Measurements from ENCODE around the gene PKDCC.
A peak's percentile ranks its signal among the peaks of the same experiment; 100 is the strongest.

Gene PKDCC

DNA sequence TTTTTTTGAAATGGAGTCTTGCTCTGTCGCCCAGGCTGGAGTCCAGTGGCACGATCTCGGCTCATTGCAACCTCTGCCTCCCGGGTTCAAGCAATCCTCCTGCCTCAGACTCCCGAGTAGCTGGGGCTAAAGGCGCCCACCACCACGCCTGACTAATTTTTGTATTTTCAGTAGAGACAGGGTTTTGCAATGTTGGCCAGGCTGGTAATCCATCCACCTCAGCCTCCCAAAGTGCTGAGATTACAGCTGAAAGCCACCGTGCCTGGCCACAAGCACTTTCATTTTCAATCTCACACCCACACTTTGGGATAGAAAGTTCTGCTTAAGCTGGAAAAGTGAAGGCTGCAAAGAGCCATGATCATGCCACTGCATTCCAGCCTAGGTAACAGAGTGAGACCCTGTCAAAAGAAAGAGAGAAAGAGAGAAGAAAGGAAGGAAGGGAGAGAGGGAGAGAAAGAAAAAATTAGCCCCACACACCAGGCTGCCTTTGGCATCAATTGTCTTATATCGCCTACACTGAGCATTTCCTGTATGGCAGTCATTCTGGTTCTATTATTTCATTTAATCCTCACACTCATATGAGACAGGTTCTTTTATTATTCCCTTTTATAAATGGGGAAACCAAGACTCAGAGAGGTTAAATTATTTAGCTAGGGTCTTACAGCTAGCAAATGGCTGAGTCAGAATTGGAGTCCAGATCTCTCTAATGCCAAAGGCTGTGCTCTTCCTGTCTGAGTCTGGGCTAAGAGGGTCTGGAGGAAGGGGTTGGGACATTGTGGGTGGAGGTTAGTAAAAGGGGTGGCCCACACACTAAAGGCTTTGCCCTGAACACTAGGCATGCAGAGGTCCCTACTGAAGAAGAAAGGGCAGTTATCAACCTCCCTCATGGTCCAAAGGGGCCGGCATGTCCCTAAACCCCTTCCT is 37.9 kb upstream of the PKDCC start:
- TF ChIP-seq SPI1 (IDR thresholded peaks at IDR 0.05; ENCODE audit: low read depth, low read length) (no peak), POLR2AphosphoS5 (IDR thresholded peaks at IDR 0.05; ENCODE audit: low read depth, low read length) (no peak), POLR2A (IDR thresholded peaks at IDR 0.05; ENCODE audit: low read depth, low read length) (no peak), POU2F2 (IDR thresholded peaks at IDR 0.05; ENCODE audit: low read depth, low read length) (no peak), TAF1 (IDR thresholded peaks at IDR 0.05; ENCODE audit: low read depth, low read length) (no peak), PAX5 (IDR thresholded peaks at IDR 0.05; ENCODE audit: insufficient read depth, low read length, severe bottlenecking) (no peak)
- FAIRE-seq (no peak), DNase-seq (ENCODE audit: insufficient read length, low spot score) (no peak)

DNA sequence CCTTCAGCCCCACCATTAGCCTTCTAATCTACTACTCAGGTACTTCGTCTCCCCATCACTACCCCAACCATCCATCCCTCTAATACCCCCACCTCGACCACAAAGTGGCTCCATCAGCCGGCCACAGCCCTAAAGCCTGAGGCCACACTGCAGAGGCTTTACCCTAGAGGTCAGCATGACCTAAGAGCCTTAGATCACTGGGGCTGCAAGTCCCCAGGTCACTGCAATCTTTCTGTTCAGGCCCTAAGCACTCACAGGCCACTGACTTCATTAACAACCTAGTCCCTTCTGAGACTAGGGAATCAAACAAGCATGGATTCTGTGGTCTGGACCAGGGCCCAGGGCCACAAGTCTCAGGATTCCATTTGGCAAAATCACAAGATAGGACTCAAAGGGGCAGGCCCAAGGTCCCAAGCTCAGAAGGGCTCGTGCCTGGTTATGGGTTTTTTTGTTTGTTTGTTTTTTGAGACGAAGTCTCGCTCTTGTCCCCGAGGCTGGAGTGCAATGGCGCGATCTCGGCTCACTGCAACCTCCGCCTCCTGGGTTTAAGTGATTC is 37.0 kb upstream of the PKDCC start:
- DNase-seq (ENCODE audit: insufficient read length, low spot score) (no peak), FAIRE-seq (no peak)
- TF ChIP-seq PAX5 (IDR thresholded peaks at IDR 0.05; ENCODE audit: insufficient read depth, low read length, severe bottlenecking) (no peak), POLR2A (IDR thresholded peaks at IDR 0.05; ENCODE audit: low read depth, low read length) (no peak), TAF1 (IDR thresholded peaks at IDR 0.05; ENCODE audit: low read depth, low read length) (no peak)

DNA sequence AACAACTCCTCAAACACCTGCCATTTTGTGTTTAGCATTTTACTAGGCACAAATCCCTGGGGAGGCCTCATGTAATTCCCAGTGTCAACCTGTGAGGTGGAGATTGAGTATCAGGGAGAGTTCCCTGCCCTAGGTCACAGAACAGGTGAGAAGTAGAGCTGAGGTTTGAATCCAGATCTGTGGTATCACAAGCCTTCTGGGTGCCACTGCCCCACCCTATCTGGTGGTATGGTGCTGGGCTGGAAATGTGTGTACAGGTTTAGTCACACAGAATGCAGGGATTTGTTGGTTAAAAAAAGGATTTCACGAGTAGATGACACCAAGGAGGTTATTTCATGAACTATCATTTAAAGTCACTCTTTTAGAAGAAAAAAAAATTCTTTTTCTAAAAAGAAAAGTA is 35.7 kb upstream of the PKDCC start:
- FAIRE-seq (no peak), DNase-seq (ENCODE audit: insufficient read length, low spot score) (no peak)
- no peak for TF ChIP-seq TAF1 (IDR thresholded peaks at IDR 0.05; ENCODE audit: low read depth, low read length)
- no peak for TF ChIP-seq POLR2AphosphoS5 (IDR thresholded peaks at IDR 0.05; ENCODE audit: low read depth, low read length)
- no peak for TF ChIP-seq PAX5 (IDR thresholded peaks at IDR 0.05; ENCODE audit: insufficient read depth, low read length, severe bottlenecking)
- TF ChIP-seq POLR2A (IDR thresholded peaks at IDR 0.05; ENCODE audit: low read depth, low read length): no peak
- TF ChIP-seq SPI1 (IDR thresholded peaks at IDR 0.05; ENCODE audit: low read depth, low read length): no peak
- TF ChIP-seq POU2F2 (IDR thresholded peaks at IDR 0.05; ENCODE audit: low read depth, low read length): no peak

DNA sequence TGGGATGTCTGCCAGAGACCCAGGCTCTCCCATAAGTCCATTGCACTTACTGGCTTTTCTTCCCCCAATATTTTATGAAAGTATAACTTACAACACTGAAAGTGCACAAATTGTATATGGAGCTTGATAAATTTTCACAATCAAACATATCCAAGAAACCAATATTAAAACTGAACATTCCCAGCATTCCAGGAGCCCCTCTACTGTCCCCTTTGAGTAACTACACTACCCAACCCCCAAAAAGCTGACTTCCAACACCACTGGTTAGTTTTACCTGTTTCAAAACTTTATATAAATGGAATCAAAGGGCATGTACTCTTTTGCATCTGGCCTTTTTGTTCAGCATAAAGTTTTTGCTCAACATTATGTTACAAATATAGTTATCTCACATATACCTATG is 35.2 kb upstream of the PKDCC start:
- DNase-seq (ENCODE audit: insufficient read length, low spot score) (no peak), FAIRE-seq (no peak)
- TF ChIP-seq PAX5 (IDR thresholded peaks at IDR 0.05; ENCODE audit: insufficient read depth, low read length, severe bottlenecking) (no peak), TAF1 (IDR thresholded peaks at IDR 0.05; ENCODE audit: low read depth, low read length) (no peak), POLR2A (IDR thresholded peaks at IDR 0.05; ENCODE audit: low read depth, low read length) (no peak)

- FAIRE-seq (no peak), DNase-seq (ENCODE audit: insufficient read length, low spot score) (no peak)
- TF ChIP-seq SPI1 (IDR thresholded peaks at IDR 0.05; ENCODE audit: low read depth, low read length): no peak
- no peak for TF ChIP-seq POLR2A (IDR thresholded peaks at IDR 0.05; ENCODE audit: low read depth, low read length)
- no peak for TF ChIP-seq TAF1 (IDR thresholded peaks at IDR 0.05; ENCODE audit: low read depth, low read length)
- TF ChIP-seq POLR2AphosphoS5 (IDR thresholded peaks at IDR 0.05; ENCODE audit: low read depth, low read length): no peak
- TF ChIP-seq PAX5 (IDR thresholded peaks at IDR 0.05; ENCODE audit: insufficient read depth, low read length, severe bottlenecking): no peak
- TF ChIP-seq POU2F2 (IDR thresholded peaks at IDR 0.05; ENCODE audit: low read depth, low read length): no peak
Observed at GRCh38 chr2:42013409-42013808, 34.4 kb upstream of the PKDCC start.

GRCh38 chr2:42021464-42021863 is 26.4 kb upstream of the PKDCC start:
- FAIRE-seq (no peak), DNase-seq (ENCODE audit: insufficient read length, low spot score) (no peak)

GRCh38 chr2:42025151-42025582 is 22.7 kb upstream of the PKDCC start:
- no peak for FAIRE-seq
- no peak for TF ChIP-seq PAX5 (IDR thresholded peaks at IDR 0.05; ENCODE audit: insufficient read depth, low read length, severe bottlenecking)
- TF ChIP-seq POLR2A (IDR thresholded peaks at IDR 0.05; ENCODE audit: low read depth, low read length): no peak
- TF ChIP-seq SPI1 (IDR thresholded peaks at IDR 0.05; ENCODE audit: low read depth, low read length): no peak
- no peak for TF ChIP-seq POLR2AphosphoS5 (IDR thresholded peaks at IDR 0.05; ENCODE audit: low read depth, low read length)
- no peak for TF ChIP-seq POU2F2 (IDR thresholded peaks at IDR 0.05; ENCODE audit: low read depth, low read length)
- no peak for TF ChIP-seq TAF1 (IDR thresholded peaks at IDR 0.05; ENCODE audit: low read depth, low read length)
- no peak for DNase-seq (ENCODE audit: insufficient read length, low spot score)

More at GRCh38 chr2:42021464-42021863, 26.4 kb upstream of the PKDCC start:
- TF ChIP-seq PAX5 (IDR thresholded peaks at IDR 0.05; ENCODE audit: insufficient read depth, low read length, severe bottlenecking) (no peak), POU2F2 (IDR thresholded peaks at IDR 0.05; ENCODE audit: low read depth, low read length) (no peak), POLR2AphosphoS5 (IDR thresholded peaks at IDR 0.05; ENCODE audit: low read depth, low read length) (no peak), POLR2A (IDR thresholded peaks at IDR 0.05; ENCODE audit: low read depth, low read length) (no peak), TAF1 (IDR thresholded peaks at IDR 0.05; ENCODE audit: low read depth, low read length) (no peak), SPI1 (IDR thresholded peaks at IDR 0.05; ENCODE audit: low read depth, low read length) (no peak)

GRCh38 chr2:42026272-42026671 is 21.5 kb upstream of the PKDCC start:
- FAIRE-seq: no peak
- no peak for TF ChIP-seq SPI1 (IDR thresholded peaks at IDR 0.05; ENCODE audit: low read depth, low read length)
- no peak for TF ChIP-seq POLR2A (IDR thresholded peaks at IDR 0.05; ENCODE audit: low read depth, low read length)
- no peak for TF ChIP-seq TAF1 (IDR thresholded peaks at IDR 0.05; ENCODE audit: low read depth, low read length)
- TF ChIP-seq PAX5 (IDR thresholded peaks at IDR 0.05; ENCODE audit: insufficient read depth, low read length, severe bottlenecking): no peak
- TF ChIP-seq POU2F2 (IDR thresholded peaks at IDR 0.05; ENCODE audit: low read depth, low read length): no peak
- TF ChIP-seq POLR2AphosphoS5 (IDR thresholded peaks at IDR 0.05; ENCODE audit: low read depth, low read length): no peak
- no peak for DNase-seq (ENCODE audit: insufficient read length, low spot score)

GRCh38 chr2:42028571-42029148 is 19.2 kb upstream of the PKDCC start:
- FAIRE-seq (peak; percentile 35), DNase-seq (ENCODE audit: insufficient read length, low spot score) (no peak)
- TF ChIP-seq POLR2AphosphoS5 (IDR thresholded peaks at IDR 0.05; ENCODE audit: low read depth, low read length) (no peak), POU2F2 (IDR thresholded peaks at IDR 0.05; ENCODE audit: low read depth, low read length) (no peak), POLR2A (IDR thresholded peaks at IDR 0.05; ENCODE audit: low read depth, low read length) (no peak), PAX5 (IDR thresholded peaks at IDR 0.05; ENCODE audit: insufficient read depth, low read length, severe bottlenecking) (no peak), SPI1 (IDR thresholded peaks at IDR 0.05; ENCODE audit: low read depth, low read length) (no peak), TAF1 (IDR thresholded peaks at IDR 0.05; ENCODE audit: low read depth, low read length) (no peak)
